Glutamatergic neuron (in vitro differentiated cells): ENCODE data around the gene DMC1. TPM values are rescaled to one million over a fixed set of nuclear protein-coding genes. Genes with fewer than 3 reads are reported as not detected.

Experiments
- DNase-seq: peaks from one replicate; pipeline ENCODE4 v3.0.0; 2022
- H3K27ac Mint-ChIP-seq: one replicate; pipeline ENCODE4 v1.8.0; 2020; ENCODE audit warnings: mild to moderate bottlenecking, mixed read lengths, inconsistent platforms; ENCODE audit not compliant: unreplicated experiment
- H3K27me3 Mint-ChIP-seq: one replicate; pipeline ENCODE4 v1.8.0; 2020; ENCODE audit warnings: mild to moderate bottlenecking, moderate library complexity, mixed read lengths, inconsistent platforms; ENCODE audit not compliant: unreplicated experiment
- H3K36me3 Mint-ChIP-seq: one replicate; pipeline ENCODE4 v1.8.0; 2020; ENCODE audit warnings: mild to moderate bottlenecking, mixed read lengths, inconsistent platforms; ENCODE audit not compliant: unreplicated experiment
- H3K4me1 Mint-ChIP-seq: one replicate; pipeline ENCODE4 v1.8.0; 2020; ENCODE audit warnings: mild to moderate bottlenecking, low read depth, mixed read lengths, inconsistent platforms; ENCODE audit not compliant: unreplicated experiment
- H3K4me3 Mint-ChIP-seq: one replicate; pipeline ENCODE4 v1.8.0; 2020; ENCODE audit warnings: mild to moderate bottlenecking, mixed read lengths, inconsistent platforms; ENCODE audit not compliant: unreplicated experiment
- H3K9me3 Mint-ChIP-seq: one replicate; pipeline ENCODE4 v1.8.0; 2020; ENCODE audit warnings: mild to moderate bottlenecking, moderate library complexity, mixed read lengths, inconsistent platforms; ENCODE audit not compliant: unreplicated experiment
- CTCF ChIP-seq: fragments of 200-600 bp; sonication (generic); IDR thresholded peaks from one replicate; pipeline ENCODE4 v1.5.0; 2021; ENCODE audit not compliant: partially characterized antibody, unreplicated experiment
- total RNA-seq: library from RNA; stranded (reverse); fragmentation: NEBNext Ultra II Directional; extraction: Animal tissue kit (Norgen Biotek cat#: 25700); gene quantifications from one replicate; pipeline ENCODE4 v1.2.1, GENCODE V29; 2021; ENCODE audit not compliant: unreplicated experiment

The DMC1 gene
- total RNA-seq, 1 donor from 2014 or later = 4.2 TPM

GRCh38 chr22:38613588-38613987 is 43.6 kb upstream of the DMC1 start:
- Mint-ChIP-seq H3K9me3 (peaks cover 2% of the 10 kb centered on the region), H3K27ac (no peak overlapping the region), H3K36me3 (peaks cover 17% of the 10 kb centered on the region), H3K27me3 (peaks cover 2% of the 10 kb centered on the region), H3K4me1 (peaks cover 13% of the 10 kb centered on the region), H3K4me3 (no peak overlapping the region)
- no peak for DNase-seq
- TF ChIP-seq CTCF = no peak

GRCh38 chr22:38612217-38613006 is 42.4 kb upstream of the DMC1 start:
- H3K36me3 Mint-ChIP-seq = peaks cover 10% of the 10 kb centered on the region
- no peak overlapping the region for H3K27ac Mint-ChIP-seq
- TF ChIP-seq CTCF = no peak
- DNase-seq = no peak
- H3K4me1 Mint-ChIP-seq = peaks cover 13% of the 10 kb centered on the region
- H3K9me3 Mint-ChIP-seq = no peaks in the 10 kb centered on the region
- no peak overlapping the region for H3K4me3 Mint-ChIP-seq
- peaks cover 2% of the 10 kb centered on the region for H3K27me3 Mint-ChIP-seq

GRCh38 chr22:38611559-38611958 is 41.6 kb upstream of the DMC1 start:
- H3K27ac Mint-ChIP-seq = no peak overlapping the region
- no peak overlapping the region for H3K4me3 Mint-ChIP-seq
- H3K27me3 Mint-ChIP-seq = peaks cover 2% of the 10 kb centered on the region
- DNase-seq = no peak
- H3K9me3 Mint-ChIP-seq = no peaks in the 10 kb centered on the region
- no peak for TF ChIP-seq CTCF
- peaks cover 10% of the 10 kb centered on the region for H3K36me3 Mint-ChIP-seq
- peaks cover 11% of the 10 kb centered on the region for H3K4me1 Mint-ChIP-seq

- no peak for TF ChIP-seq CTCF
- Mint-ChIP-seq H3K4me1 (peaks cover 9% of the 10 kb centered on the region), H3K36me3 (peaks cover 2% of the 10 kb centered on the region), H3K27ac (no peak overlapping the region), H3K9me3 (no peaks in the 10 kb centered on the region), H3K4me3 (no peak overlapping the region), H3K27me3 (no peaks in the 10 kb centered on the region)
- DNase-seq = no peak
These were observed 40.3 kb upstream of the DMC1 start for GRCh38 chr22:38610234-38610633.

- no peak for TF ChIP-seq CTCF
- Mint-ChIP-seq H3K4me1 (peaks cover 3% of the 10 kb centered on the region), H3K27ac (no peak overlapping the region), H3K4me3 (no peak overlapping the region), H3K36me3 (no peaks in the 10 kb centered on the region), H3K27me3 (no peaks in the 10 kb centered on the region), H3K9me3 (no peaks in the 10 kb centered on the region)
- no peak for DNase-seq
These were observed 39.2 kb upstream of the DMC1 start for GRCh38 chr22:38608992-38609750.
